CD4-positive, alpha-beta T cell treated with Interleukin-4 for 4 hours (primary cell): ENCODE measurements around the gene ALOX12B.
"Not testable (repeated sequence)": the region's sequence is repeated elsewhere in the genome, so short reads cannot be mapped to it uniquely, and the experiment has no call there.

ENCODE experiments used
- DNase-seq: peaks from one replicate; pipeline ENCODE4 v3.0.0-alpha.2; 2020

ALOX12B gene

DNA sequence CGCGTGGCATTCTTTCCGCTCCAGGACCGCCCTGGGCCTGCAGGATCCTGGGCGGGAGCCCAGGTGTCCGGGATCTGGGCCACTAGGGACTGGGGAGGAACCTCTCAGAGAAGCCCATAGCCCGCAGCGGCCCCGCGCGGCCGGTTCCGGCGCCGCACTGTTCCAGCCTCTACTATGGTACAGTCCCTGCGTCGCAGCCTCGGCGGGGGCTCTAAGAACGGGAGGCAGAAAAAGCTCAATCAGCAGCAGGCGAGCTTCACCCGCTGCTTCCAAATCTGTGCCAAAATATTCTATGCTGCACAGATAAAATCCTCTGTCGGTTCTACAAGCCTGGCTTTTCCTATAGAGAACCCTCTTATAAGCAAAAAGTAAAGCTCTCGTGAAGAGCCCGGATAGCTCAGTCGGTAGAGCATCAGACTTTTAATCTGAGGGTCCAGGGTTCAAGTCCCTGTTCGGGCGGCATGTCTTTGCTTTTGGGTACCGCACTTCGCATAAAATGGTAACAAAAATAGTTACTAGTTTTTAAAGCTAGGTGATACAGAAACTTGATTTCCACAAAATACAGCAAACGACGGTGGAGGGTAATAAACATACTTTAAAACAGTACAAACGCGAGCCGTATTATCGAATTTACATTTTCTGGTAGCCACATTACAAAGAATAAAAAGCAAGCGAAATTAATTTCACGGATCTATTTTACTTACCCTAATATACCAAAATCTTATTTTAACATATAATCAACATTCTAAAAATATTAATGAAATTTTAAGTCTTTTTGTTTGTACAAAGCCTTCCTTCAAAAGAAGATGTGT is 31.5 kb upstream of the ALOX12B start:
- peak; percentile 81 for DNase-seq

DNA sequence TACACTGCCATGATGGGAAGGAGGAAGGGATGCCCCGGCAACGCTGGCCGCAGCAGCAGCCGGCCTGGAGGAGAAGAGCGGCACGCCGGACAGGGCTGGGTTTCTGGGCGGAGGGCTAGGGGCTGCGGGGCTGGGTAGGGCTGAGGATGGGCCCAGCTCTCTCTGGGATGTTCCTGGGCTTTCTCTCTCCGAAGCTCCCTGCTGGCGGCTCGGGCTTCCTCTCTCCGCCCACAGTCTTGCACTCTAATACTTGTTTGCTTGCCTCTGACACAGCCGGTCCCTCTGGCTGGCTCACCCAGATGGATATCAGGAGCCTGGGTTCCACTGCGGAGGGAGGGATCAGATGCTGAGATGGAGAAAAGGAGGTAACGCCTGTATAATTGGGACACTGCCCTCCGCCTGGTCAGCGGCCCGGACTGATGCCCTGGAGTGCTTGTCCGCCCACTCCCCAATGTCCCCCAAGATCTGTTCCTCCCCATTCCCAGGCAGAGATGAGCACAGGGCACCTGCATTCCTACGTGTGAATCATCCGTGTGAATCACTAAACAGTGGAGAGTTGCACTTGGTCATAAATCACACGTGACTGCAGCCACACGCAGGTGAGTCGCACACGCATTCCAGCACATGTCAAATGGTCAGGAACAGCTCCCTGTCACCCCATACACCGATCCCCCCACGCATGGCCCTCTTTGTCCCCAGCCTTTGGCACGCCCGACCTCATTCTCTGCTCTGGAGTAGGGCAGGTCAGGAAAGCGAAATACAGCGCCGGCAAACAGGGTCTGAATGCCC is 30.7 kb upstream of the ALOX12B start, which contains the start of gene ALOXE3:
ALOXE3 (minus strand) TSS at position 535 of the 789 bp plus-strand sequence; CDS start at position 11, 524 bp downstream.
- peak; percentile 30 for DNase-seq

DNA sequence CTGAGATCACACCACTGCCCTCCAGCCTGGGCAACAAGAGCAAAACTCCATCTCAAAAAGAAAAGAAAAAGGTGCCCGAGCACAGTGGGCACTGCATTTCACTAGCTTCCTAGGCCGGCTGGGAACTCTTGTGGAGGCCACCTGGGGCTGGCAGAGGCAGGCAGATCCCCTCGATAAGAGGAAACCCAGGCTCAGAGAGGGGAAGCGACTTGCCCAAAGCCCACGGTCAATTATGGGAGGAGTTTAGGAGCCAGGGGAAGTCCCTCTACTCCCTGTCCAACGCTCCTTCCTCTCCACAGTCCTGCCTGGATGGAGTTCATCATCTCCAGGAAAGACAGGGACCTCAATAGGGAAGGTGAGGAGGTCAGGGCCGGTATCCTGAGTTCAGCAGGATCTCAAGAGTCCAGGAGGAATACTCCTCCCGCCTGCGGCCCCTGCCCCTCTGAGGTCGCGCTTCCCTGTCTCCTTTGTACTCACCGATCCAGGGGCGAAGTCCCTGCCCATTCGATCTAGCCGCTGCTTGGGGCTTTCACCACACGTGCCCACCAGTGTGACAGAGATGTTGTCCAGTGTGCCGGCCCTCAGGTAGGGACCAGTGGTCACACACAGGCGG is 30.0 kb upstream of the ALOX12B start:
- DNase-seq: no peak

DNA sequence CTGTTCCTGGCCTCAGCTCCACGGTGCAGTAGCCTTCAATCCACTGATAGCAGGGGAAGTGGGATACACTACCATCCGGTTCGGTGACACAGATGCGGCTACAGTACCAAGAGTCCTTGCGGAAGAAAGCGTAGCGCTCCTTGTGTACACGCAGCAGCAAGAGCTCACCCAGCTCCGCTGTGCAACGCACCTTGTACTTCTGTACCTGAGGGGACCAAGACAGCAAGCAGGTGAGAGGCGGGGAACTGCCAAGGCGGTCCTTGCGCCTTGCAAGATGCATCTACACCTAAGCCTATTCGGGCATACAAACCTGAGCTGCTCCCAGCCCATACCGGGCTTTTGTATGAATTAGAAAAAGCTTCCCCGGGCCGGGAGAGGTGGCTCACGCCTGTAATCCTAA is 29.3 kb upstream of the ALOX12B start:
- no peak for DNase-seq

DNA sequence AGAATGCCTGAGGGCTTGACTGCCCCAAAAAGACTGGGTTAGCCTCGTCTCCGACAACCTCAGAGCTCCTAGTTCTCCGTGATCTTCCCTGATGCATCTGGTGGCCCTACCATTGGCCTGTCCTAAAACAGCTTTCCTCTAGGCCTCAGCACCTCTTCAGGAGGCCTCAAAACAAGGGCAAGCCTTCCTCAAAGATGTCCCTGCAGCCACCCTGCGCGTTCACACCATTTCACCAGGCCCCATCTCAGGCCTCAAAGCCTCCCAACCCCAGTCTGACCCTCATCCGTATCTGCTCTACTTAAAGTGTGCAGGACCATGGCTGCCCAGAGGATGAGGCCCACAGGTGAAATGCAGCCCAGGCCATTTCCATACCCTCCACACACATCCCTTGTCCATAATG is 23.4 kb upstream of the ALOX12B start:
- no peak for DNase-seq

DNA sequence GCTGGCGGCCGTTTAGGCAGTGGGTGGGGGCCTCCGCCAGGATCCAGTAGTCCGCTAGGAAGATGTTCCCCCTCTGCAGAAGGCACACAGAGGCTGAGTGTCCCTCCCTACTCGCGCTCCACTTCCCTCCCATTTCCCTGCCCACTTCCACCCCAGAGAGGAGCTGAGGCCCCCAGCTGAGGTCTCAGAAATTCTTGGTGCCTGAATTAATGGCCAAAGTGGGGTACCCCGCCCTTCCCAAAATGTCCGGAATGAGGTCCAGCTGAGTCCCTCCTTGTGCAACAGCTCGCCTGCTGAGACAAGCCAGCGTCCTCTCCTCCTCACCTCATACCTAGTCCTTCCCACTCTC is 22.9 kb upstream of the ALOX12B start:
- no peak for DNase-seq

DNA sequence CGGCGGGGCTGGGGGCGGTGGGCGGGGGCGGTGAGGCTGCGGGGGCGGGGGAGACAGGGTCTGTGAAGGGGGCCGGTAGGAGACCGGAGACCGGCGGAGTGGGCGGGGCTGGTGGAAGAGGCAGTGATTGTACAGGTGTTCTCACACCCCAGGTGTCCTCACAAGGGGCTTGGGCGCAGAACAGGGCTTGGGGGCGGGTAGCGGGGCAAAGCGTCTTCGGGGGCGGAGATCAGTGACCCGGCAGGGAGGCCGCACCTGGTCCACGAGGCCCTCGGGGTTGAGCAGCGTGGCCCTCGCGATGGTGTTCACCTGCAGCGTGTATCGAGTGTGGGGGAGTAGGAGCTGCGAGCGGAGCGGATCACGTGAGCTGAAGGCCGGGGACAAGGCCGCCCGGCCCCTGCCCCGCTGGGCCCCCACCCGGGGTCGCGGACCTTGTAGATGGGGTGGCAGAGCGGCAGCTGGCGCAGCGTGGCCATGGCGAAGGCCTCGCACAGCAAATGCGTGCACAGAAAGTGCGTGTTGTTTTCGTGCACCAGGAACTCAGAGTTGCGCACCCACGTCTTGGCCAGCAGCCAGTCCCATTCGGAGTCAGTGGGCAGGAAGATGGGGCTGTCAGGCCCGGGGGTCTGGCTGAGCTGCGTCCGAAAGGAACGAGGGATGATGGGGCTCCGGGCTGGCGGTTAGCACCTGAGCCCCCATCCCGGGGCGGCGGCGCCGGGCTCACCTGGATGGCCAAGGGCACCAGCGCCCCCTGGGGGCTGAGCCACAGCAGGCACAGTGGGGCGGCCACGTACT is 22.3 kb upstream of the ALOX12B start:
- DNase-seq: peak; percentile 70

DNA sequence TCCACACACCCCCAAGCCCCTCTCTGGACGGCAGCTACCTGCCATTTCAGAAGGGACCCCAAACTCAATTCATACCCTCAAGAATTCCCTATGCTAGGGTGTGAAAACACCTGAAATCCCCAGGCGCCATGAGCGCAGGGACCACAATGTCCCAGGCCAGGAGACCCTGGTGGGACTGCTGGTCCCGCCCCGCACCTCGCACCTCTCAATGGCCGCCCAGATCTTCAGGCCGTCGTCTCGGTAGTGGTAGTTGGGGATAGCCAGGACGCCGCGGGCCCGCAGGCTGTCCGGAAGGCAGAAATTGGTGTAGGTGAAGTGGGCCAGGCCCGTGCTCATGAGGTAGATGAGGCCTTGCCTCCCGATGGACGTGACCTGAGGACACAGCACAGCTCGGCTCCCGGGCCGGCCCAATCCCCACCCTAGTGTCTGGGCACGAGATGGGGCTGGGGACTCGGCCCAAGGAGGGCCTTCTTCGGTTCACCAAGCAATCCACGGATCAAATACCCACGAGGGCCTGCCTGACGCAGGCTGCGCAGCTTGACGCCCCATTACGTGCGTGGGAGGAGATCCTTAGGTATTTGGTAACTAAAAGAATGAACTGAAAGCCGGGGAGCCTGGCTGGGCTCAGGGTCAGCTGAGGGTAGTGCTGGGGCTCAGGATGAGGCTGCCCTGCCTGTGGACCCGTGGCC is 21.6 kb upstream of the ALOX12B start:
- DNase-seq: no peak

DNA sequence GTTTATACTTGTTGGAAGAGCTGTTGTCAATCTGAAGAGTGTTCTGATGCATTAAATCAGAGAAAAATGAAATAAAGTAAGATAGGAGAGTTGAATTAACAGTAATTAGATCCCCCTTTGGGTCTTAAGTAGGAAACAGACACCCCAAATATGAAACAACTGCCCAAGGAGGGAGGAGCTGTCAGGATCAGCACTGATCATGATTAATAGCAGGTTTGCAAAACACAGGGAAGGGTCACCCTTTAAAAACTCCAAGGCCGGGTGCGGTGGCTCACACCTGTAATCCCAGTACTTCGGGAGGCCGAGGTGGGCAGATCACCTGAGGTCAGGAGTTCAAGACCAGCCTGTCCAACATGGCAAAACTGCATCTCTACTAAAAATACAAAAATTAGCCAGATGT is 19.5 kb upstream of the ALOX12B start:
- not testable (repeated sequence) for DNase-seq

DNA sequence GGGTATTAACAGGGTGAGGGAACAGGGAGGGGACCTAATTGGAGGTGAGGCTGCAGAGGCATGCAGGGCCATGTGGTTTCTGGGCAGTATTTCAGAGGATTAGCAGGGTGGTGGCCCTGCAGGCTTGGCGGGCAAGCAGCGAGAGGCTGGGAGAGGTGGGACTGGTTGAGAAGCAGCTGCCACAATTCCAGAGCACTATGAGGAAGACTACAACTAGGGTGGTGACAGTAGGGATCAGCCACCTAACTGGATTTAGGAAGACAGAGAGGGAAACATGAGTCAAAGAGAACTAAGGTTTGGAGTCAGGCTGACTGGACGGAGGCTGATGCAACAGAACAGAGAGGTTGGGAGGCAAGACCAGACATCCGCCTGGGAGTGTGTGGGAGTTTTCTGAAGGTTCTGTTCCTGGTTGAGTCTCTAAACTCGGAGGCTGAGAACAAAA is 18.5 kb upstream of the ALOX12B start:
- no peak for DNase-seq

DNA sequence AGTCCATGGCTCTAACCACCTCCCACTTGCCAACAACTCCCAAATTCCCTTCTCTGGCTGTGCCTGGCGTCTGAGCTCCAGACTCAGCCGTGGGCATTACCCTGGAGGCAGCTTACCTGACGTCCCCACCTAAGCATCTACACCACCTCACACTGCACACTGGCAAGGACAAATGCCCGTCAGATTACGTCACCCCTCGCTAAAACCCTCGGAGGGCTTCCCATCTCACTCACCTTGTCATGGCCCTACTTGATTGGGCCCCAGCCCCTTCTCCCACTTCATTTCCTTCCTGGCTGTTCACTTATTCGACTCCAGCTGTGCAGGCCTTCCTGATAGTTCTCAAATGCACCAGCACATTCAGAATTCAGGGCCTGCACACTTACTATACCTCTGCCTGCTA is 17.4 kb upstream of the ALOX12B start:
- no peak for DNase-seq

DNA sequence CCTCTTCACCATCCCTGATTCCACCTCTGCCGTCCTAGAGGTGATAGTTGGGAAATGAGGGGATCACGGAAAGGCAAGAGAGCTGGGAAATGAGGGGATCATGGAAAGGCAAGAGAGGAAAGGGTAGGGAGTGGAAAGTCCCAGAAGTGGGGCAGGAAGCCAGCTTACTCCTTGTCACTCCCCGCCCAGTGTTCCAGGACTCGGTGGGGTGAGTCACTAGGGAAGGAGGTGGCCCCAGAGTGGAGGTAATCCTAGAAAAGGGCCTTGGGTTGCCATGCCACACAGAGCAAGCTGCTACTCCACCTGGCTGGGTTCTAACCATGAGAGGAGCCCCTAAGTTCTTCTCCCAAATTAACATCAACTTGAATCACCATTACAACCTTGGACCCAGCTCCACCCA is 16.0 kb upstream of the ALOX12B start:
- no peak for DNase-seq

DNA sequence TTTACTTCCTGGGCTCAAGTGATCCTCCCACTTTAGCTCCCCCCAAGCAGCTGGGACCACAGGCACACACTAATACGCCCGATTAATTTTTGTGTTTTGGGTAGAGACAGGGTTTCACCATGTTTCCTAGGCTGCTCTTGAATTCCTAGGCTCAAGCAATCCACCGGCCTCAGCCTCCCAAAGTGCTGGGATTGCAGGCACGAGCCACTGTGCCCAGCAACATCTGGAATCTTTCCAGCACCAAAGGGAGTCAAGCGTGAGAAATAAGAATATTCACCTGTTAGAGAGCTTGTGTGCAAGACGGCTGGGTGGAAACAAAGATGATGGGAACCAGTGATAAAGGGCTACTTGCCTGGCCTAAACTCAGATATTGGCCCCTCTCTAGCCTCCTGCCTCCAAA is 14.2 kb upstream of the ALOX12B start:
- DNase-seq: no peak

DNA sequence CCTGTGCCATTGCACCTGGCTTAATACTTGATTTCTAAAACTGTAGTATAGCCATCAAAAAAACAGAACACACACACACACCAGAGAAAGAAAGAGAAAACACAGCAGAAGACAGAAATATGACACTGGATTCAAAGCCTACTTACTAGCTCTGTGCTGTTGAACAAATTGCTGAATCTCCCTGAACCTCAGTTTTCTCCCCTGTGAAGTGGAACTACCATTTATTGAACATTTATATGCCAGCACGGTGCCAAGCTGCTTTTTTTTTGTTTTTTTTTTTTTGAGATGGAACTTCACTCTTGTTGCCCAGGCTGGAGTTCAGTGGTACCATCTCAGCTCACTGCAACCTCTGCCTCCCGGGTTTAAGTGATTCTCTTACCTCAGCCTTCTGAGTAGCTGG is 13.2 kb upstream of the ALOX12B start:
- no peak for DNase-seq

DNA sequence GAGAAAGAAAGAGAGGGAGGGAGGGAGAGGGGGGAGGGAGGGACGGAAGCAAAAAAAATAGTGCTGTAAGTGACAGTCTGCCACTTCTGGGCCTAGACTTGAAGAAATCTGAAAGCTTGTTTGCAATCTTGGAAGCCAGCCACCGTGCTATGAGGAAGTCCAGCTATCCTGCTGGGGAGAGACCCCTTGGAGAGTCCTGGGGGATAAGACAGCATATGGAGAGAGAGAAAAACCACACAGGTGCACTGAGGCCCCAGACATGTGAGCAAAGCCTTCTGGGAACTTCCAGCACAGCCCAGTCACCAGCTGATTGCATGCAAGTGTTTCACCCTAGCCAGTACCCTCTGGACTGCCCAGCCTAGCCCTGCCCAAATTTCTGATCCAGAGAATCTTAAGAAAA is 12.6 kb upstream of the ALOX12B start:
- no peak for DNase-seq

DNA sequence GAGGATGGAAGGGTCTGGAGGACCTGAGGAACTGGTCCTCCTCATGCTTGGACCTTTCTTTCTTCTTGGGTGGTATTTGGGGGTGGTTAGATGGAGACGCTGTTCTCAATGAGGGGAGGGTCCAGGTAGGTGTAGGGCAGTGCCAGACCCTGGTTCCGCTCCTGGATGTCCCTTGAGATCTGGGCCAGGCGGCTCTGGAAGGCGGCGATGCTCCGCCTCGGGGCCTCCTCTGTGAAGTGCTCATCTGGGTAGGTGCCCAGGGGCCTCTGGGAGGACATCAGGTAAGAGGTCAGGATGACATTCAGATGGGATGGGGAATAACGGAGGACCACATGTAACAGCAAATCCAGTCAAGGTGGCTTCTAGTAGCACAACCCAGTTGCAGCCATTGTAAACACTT is 9.0 kb upstream of the ALOX12B start:
- no peak for DNase-seq

DNA sequence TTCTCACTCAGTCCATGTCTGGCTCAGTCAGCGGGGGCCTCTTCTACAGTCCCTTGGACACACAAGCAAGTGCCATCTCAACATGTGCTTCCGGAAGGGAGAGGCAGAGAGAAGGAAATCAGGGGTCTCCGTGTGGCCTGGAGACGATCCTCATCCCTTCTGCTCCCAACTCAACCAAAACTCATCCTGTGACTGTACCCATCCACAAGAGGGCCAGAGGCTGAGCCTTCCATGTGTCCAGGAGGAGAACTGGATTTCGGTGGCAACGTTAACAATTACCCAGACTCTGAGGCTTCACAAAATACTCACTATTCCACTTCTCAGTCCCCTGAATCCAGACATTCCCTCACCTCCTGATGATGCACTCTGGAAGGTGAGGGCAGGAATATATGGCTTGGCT is 7.8 kb upstream of the ALOX12B start:
- DNase-seq: no peak

DNA sequence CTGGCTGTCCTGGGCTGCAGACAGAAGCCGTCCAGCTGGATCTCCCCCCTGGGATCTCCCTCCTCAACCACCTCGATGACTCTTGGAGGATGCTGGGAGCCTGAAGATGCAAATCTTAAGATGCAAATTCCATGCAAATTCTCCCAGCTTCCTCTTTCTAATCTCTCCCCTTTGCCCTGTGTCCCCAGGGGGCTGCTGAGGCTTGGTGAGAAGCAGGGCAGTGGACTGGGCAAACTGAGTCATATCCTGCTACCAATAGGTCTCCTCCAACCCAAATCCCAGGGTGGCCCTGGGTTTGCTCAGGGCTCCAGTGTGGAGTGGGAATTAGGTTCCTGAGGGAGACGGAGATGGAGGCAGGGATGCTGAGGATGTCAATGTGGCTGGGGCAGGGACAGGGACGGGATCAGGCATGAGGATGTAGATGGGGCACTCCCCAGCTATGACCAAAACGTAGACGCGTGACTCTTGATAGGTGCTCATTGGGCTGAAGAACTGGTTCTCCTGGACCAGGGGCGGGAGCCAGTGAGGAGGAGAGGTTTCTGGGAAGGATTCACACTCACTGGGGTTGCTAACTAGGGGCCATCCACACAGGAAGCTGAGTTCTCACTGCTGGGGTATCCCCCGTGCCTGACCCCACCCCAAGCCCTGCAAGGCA is 3.6 kb upstream of the ALOX12B start:
- DNase-seq: no peak

DNA sequence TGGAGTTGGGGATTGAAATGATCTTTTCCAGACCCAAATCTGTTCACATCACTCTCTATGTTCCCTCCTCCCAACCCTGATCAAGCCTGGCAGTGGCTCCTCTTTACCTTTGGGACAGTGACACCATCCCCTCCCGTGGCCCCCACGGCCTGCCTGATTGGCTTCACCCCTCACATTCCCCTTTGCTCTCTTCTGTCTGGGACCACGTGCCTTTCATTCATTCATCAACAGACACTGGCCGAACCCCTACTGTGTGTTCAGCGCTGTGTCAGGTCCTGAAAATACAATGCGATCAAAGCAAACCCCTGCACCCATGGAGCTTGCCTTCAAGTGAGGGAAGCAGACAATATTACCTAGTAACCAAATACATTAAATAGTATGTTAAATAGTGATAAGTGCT is 2.2 kb upstream of the ALOX12B start:
- no peak for DNase-seq

DNA sequence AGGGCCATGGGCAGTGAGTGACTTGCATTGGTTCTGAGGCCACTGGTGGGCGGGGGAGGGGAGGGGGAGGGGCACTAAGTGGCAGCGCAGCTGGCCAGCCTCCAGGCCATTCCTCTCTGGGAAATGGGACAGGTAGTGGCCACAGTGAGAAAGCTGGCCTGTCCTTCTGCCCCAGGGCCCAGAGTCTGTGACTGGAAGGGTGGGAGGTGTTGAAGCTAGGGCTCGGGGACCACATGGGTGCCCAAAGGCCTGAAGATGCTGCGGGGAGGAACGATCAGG is 375 bp upstream of the ALOX12B start:
- no peak for DNase-seq

DNA sequence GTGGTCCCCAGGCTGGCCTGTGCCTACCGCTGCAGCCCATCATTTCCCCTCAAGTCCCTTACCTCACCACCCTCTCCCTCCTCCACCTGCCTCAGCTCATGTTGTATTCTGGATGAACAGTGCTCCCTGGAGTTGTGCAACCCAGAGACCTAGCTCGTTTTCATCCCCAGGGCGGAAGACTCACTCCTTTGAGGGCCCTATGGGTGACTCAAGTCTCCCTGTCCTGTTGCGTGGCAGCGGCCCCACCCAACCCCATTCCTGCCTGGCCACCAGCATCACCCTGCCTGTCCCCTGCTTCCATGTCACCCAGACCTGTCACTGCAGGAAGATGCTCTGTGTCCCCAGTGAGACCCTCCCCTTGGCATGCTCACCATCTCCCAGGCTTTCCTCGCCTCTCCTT is 3.3 kb downstream of the ALOX12B start:
- no peak for DNase-seq

DNA sequence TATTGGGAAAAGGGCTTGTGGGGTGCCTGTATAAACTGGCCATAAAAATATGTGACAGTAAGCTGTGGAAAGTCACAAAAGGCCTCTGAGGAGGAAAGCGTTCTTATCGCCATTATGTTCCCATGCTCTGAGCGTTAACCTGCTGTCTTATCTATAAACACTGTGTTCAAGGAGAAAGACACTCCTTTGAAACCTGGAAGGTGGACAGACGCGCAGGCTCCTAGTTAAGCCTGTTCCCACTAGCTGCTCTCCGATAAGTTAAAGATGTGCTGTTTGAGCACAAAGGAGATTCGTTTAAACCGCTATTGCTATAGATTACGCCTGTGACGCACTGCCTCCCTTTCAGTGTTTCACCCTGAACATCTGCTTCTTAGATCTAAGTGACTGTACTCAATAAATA is 5.2 kb downstream of the ALOX12B start:
- no peak for DNase-seq
